Progenitor cell of endocrine pancreas (in vitro differentiated cells): ENCODE results near the gene USP16. TPM values are rescaled to one million over a fixed set of nuclear protein-coding genes. Genes with fewer than 3 reads are reported as not detected.

ENCODE experiments used
- DNase-seq: peaks from one replicate; pipeline ENCODE4 v3.0.0; 2021; ENCODE audit warnings: low spot score; ENCODE audit not compliant: unreplicated experiment
- H3K27ac Mint-ChIP-seq: 2 replicates; pipeline ENCODE4 v1.8.0; 2021; ENCODE audit warnings: mild to moderate bottlenecking, moderate library complexity, mixed read lengths
- H3K27me3 Mint-ChIP-seq: 2 replicates; pipeline ENCODE4 v1.8.0; 2021; ENCODE audit warnings: mixed read lengths
- H3K36me3 Mint-ChIP-seq: 2 replicates; pipeline ENCODE4 v1.8.0; 2022; ENCODE audit warnings: mixed read lengths; ENCODE audit not compliant: insufficient read depth
- H3K4me1 Mint-ChIP-seq: 2 replicates; pipeline ENCODE4 v1.8.0; 2021; ENCODE audit warnings: low read depth, mixed read lengths
- H3K4me3 Mint-ChIP-seq: 2 replicates; pipeline ENCODE4 v1.8.0; 2021; ENCODE audit warnings: low read depth, mild to moderate bottlenecking, moderate library complexity, mixed read lengths
- H3K9me3 Mint-ChIP-seq: 2 replicates; pipeline ENCODE4 v1.8.0; 2021; ENCODE audit warnings: low read depth, mixed read lengths
- CTCF ChIP-seq: fragments of 200-600 bp; sonication (generic); IDR thresholded peaks from one replicate; pipeline ENCODE4 v1.5.0; 2021; ENCODE audit warnings: antibody characterized with exemption, mild to moderate bottlenecking; ENCODE audit not compliant: unreplicated experiment
- total RNA-seq: library from RNA; stranded (reverse); gene quantifications from 2 replicates; pipeline ENCODE4 v1.2.1, GENCODE V29; 2021

The USP16 gene
- total RNA-seq, 1 donor from 2014 or later, result 32.5 TPM

DNA sequence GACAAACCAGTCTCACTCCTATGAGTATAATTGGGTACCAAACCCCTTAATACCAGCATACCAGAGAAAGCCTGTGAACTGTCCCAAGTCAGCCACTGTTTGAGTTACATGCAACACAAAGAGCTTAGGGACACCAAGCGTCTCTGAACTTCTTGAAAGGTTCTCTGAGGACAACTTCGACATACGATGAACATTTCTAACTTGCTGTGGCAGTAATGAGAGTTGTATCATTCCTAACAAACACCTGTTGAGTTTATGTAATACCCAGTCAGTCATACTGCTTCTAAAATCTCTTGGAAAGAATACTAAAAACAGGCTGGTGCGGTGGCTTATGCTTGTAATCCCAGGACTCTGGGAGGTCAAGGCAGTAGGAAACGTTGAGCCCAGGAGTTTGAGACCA lies 30.6 kb downstream of the USP16 start:
- Mint-ChIP-seq H3K9me3 (no peaks in the 10 kb centered on the region), H3K36me3 (peaks cover 14% of the 10 kb centered on the region), H3K4me1 (no peaks in the 10 kb centered on the region), H3K27ac (peak overlapping the region; percentile 49), H3K4me3 (no peak overlapping the region), H3K27me3 (no peaks in the 10 kb centered on the region)
- no peak for DNase-seq
- no peak for TF ChIP-seq CTCF

GRCh38 chr21:29056005-29056404 lies 31.5 kb downstream of the USP16 start:
- peaks cover 18% of the 10 kb centered on the region for H3K36me3 Mint-ChIP-seq
- H3K9me3 Mint-ChIP-seq, result no peaks in the 10 kb centered on the region
- no peaks in the 10 kb centered on the region for H3K4me1 Mint-ChIP-seq
- no peak overlapping the region for H3K4me3 Mint-ChIP-seq
- DNase-seq, result no peak
- no peak overlapping the region for H3K27ac Mint-ChIP-seq
- no peak for TF ChIP-seq CTCF
- no peaks in the 10 kb centered on the region for H3K27me3 Mint-ChIP-seq

DNA sequence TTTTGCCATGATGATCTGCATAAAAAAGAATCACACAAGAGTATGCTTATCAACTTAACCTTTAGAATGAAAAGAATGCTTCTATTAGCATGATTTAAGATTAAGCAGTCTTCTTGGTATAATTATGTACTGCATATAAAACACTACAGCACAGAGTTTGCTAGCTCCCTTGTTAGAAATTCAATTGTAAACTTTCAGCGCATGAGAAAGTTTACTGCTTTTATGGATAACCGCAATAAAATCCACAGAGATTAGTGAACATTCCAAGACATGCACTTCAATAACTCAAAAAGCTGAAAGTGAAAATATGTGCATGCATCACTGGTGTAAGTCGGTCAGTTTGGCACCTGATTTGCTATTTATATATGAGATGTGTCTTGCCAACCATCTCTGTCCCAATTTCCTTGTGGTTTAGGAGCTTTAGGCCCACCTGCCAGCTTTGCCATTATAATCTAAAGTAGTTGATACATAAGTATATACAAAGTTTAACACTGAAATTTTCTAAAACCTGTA lies 32.1 kb downstream of the USP16 start:
- Mint-ChIP-seq H3K4me3 (no peak overlapping the region), H3K9me3 (no peaks in the 10 kb centered on the region), H3K27me3 (no peaks in the 10 kb centered on the region), H3K27ac (no peak overlapping the region), H3K36me3 (peaks cover 23% of the 10 kb centered on the region), H3K4me1 (no peaks in the 10 kb centered on the region)
- TF ChIP-seq CTCF, result no peak
- DNase-seq, result no peak

- no peak overlapping the region for H3K27ac Mint-ChIP-seq
- H3K36me3 Mint-ChIP-seq, result peaks cover 27% of the 10 kb centered on the region
- no peak for DNase-seq
- H3K27me3 Mint-ChIP-seq, result no peaks in the 10 kb centered on the region
- TF ChIP-seq CTCF, result no peak
- no peaks in the 10 kb centered on the region for H3K4me1 Mint-ChIP-seq
- H3K4me3 Mint-ChIP-seq, result no peak overlapping the region
- no peaks in the 10 kb centered on the region for H3K9me3 Mint-ChIP-seq
Observed at GRCh38 chr21:29064850-29065481, 40.5 kb downstream of the USP16 start.

DNA sequence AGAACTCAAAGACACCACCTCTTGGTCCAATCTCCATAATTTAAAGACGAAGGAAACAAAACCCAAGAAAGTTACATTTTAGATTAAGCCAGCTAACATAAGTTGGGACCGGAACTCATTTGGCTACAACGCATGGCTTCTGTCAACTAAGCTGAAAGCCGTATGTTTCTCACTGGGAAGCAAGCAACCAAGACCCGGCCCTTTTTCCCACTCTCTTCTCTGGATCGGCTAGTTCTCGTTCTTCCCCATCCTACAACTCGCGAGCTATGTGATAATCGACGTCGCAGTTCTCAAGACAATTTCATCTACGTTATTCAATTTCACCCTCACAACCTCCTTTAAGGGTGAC lies 48.4 kb downstream of the USP16 start:
- peaks cover 18% of the 10 kb centered on the region for H3K4me1 Mint-ChIP-seq
- no peak for TF ChIP-seq CTCF
- DNase-seq, result no peak
- H3K27ac Mint-ChIP-seq, result peak overlapping the region; percentile 100
- H3K9me3 Mint-ChIP-seq, result no peaks in the 10 kb centered on the region
- peaks cover 1% of the 10 kb centered on the region for H3K36me3 Mint-ChIP-seq
- peak overlapping the region; percentile 100 for H3K4me3 Mint-ChIP-seq
- H3K27me3 Mint-ChIP-seq, result no peaks in the 10 kb centered on the region
